ENCODE data around the gene COL13A1.

- TF ChIP-seq FOXM1 (IDR thresholded peaks at IDR 0.05; ENCODE audit: borderline replicate concordance) (no peak), HDGF (IDR thresholded peaks at IDR 0.05; ENCODE audit: borderline replicate concordance) (no peak), FOXA1 (IDR thresholded peaks at IDR 0.05) (no peak), L3MBTL2 (conservative IDR thresholded peaks at IDR 0.05) (no peak), BHLHE40 (IDR thresholded peaks at IDR 0.05; ENCODE audit: borderline replicate concordance) (no peak), SP1 (IDR thresholded peaks at IDR 0.05) (no peak), ARNT (IDR thresholded peaks at IDR 0.05) (no peak), SUZ12 (IDR thresholded peaks at IDR 0.05) (no peak), CTBP1 (IDR thresholded peaks at IDR 0.05; ENCODE audit: borderline replicate concordance) (no peak), NFRKB (IDR thresholded peaks at IDR 0.05) (no peak), TARDBP (IDR thresholded peaks at IDR 0.05) (no peak), LEF1 (IDR thresholded peaks at IDR 0.05; ENCODE audit: borderline replicate concordance) (no peak), FOXK2 (IDR thresholded peaks at IDR 0.05) (no peak), ZNF384 (IDR thresholded peaks at IDR 0.05) (no peak)
These were observed 74.2 kb downstream of the COL13A1 start for GRCh38 chr10:69875856-69876255.

Data from HEK293T (cell line).